ENCODE data around the gene EMILIN2. TPM values are rescaled to one million over a fixed set of nuclear protein-coding genes. Genes with fewer than 3 reads are reported as not detected.

The EMILIN2 gene
- total and polyA plus RNA-seq, 2 of the 13 experiments (the other 11 are each of a cell fraction or from before 2014, with no cell fraction given): 7.6 to 8.2 TPM

DNA sequence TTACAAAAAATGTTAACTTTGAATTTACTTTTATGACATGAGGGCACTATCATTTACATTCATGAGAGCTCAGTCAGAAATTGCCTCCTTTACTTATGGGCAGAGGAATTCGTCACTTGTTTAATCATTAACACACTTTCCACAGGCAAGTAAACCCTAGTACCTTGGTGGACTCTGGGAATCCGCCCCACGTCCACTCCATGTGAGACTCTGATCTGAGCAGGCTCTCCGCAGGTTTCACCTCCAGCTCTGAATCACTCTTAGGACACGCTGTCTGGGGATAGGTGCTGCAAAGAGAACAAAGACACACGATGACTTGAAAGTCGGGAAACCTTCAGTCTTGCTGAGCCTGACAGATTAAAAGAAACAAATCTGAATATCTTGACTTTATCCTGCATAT, 92.5 kb downstream of the EMILIN2 start (continued):
- TF ChIP-seq, protein P1, sequence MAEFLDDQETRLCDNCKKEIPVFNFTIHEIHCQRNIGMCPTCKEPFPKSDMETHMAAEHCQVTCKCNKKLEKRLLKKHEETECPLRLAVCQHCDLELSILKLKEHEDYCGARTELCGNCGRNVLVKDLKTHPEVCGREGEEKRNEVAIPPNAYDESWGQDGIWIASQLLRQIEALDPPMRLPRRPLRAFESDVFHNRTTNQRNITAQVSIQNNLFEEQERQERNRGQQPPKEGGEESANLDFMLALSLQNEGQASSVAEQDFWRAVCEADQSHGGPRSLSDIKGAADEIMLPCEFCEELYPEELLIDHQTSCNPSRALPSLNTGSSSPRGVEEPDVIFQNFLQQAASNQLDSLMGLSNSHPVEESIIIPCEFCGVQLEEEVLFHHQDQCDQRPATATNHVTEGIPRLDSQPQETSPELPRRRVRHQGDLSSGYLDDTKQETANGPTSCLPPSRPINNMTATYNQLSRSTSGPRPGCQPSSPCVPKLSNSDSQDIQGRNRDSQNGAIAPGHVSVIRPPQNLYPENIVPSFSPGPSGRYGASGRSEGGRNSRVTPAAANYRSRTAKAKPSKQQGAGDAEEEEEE (CRISPR knock-in tag; IDR thresholded peaks at IDR 0.05; ENCODE audit: borderline replicate concordance): no peak
- TF ChIP-seq ZNF792 (CRISPR knock-in tag; IDR thresholded peaks at IDR 0.05): peak; percentile 35; the same call in 1 of the 2 replicates
- TF ChIP-seq, protein P2, sequence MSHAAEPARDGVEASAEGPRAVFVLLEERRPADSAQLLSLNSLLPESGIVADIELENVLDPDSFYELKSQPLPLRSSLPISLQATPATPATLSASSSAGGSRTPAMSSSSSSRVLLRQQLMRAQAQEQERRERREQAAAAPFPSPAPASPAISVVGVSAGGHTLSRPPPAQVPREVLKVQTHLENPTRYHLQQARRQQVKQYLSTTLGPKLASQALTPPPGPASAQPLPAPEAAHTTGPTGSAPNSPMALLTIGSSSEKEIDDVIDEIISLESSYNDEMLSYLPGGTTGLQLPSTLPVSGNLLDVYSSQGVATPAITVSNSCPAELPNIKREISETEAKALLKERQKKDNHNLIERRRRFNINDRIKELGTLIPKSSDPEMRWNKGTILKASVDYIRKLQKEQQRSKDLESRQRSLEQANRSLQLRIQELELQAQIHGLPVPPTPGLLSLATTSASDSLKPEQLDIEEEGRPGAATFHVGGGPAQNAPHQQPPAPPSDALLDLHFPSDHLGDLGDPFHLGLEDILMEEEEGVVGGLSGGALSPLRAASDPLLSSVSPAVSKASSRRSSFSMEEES (CRISPR knock-in tag; IDR thresholded peaks at IDR 0.05): peak; percentile 43; the same call in 1 of the 2 replicates
- no peak for TF ChIP-seq HNRNPL (IDR thresholded peaks at IDR 0.05; ENCODE audit: low read depth, low read length)
- TF ChIP-seq TARDBP (CRISPR knock-in tag; IDR thresholded peaks at IDR 0.05): 0 out of 2 replicates have a peak, but pooled peaks have one; percentile 72
- TF ChIP-seq BCL6 (CRISPR knock-in tag; IDR thresholded peaks at IDR 0.05): peak; percentile 69
- TF ChIP-seq KMT2A (CRISPR knock-in tag; IDR thresholded peaks at IDR 0.05): 0 out of 2 replicates have a peak, but pooled peaks have one; percentile 50
- 0 out of 2 replicates have a peak, but pooled peaks have one; percentile 20 for TF ChIP-seq ZNF652 (CRISPR knock-in tag; IDR thresholded peaks at IDR 0.05; ENCODE audit: borderline replicate concordance, low read depth)
- TF ChIP-seq MED1 (CRISPR knock-in tag; IDR thresholded peaks at IDR 0.05): peak; percentile 79
- 0 out of 2 replicates have a peak, but pooled peaks have one; percentile 33 for TF ChIP-seq ZNF614 (CRISPR knock-in tag; IDR thresholded peaks at IDR 0.05; ENCODE audit: borderline replicate concordance)
- peak in 1 of 2 experiments; percentile 51; a peak in 1 of 4 replicates for TF ChIP-seq EP300 (IDR thresholded peaks at IDR 0.05; ENCODE audit: low read depth in 2 of 2, low read length in 2 of 2)
- peak; percentile 27; the same call in 1 of the 2 replicates for TF ChIP-seq EP300 (CRISPR knock-in tag; IDR thresholded peaks at IDR 0.05; ENCODE audit: borderline replicate concordance)
- TF ChIP-seq, protein P3, sequence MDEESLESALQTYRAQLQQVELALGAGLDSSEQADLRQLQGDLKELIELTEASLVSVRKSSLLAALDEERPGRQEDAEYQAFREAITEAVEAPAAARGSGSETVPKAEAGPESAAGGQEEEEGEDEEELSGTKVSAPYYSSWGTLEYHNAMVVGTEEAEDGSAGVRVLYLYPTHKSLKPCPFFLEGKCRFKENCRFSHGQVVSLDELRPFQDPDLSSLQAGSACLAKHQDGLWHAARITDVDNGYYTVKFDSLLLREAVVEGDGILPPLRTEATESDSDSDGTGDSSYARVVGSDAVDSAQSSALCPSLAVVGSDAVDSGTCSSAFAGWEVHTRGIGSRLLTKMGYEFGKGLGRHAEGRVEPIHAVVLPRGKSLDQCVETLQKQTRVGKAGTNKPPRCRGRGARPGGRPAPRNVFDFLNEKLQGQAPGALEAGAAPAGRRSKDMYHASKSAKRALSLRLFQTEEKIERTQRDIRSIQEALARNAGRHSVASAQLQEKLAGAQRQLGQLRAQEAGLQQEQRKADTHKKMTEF (CRISPR knock-in tag; IDR thresholded peaks at IDR 0.05): peak; percentile 48
- TF ChIP-seq ZNF574 (CRISPR knock-in tag; IDR thresholded peaks at IDR 0.05): 0 out of 2 replicates have a peak, but pooled peaks have one; percentile 24
- peak; percentile 36; the same call in 1 of the 2 replicates for TF ChIP-seq SP5 (CRISPR knock-in tag; IDR thresholded peaks at IDR 0.05; ENCODE audit: borderline replicate concordance, low read depth)
- no peak for TF ChIP-seq TOPORS (CRISPR knock-in tag; IDR thresholded peaks at IDR 0.05)
- 0 out of 2 replicates have a peak, but pooled peaks have one; percentile 19 for TF ChIP-seq TGIF2 (CRISPR knock-in tag; IDR thresholded peaks at IDR 0.05)
- TF ChIP-seq HOMEZ (CRISPR knock-in tag; IDR thresholded peaks at IDR 0.05; ENCODE audit: low read depth): peak; percentile 71; the same call in 1 of the 2 replicates

Measured in HepG2 (cell line).